ENCODE data around the gene CMC4.

Gene CMC4

DNA sequence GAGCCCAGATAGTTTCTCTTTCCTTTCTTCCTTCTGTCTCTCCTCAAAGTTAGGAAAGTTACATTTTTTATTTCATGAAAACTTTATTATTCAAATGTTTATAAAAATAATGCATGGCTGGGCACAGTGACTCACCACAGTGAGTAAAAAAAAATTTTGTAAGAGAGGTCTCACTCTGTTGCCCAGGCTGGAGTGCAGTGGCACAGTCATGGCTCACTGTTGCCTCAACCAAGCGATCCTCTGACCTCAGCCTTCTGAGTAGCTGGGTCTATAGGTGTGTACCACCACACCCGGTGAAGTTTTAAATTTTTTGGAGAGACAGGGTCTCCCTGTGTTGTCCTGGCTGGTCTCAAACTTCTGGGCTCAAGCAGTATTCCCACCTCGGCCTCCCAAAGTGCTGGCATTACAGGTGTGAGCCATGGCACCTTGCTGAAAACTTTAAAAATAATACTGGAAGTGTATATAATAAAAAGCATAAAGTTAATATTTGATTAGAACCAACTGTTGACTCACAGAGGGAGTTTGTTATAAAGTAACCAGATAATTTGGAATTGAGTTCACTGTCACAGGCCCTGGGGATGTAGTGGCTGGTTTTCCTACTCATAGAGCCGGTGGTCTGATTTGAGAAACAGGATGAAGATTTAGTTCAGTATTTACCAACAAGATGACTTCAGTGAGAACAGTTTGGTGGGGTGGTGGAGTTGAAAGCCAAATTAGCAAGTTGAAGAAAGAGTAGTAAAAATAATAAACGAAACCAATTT is 18.0 kb downstream of the CMC4 start:
- no peak for DNase-seq

DNA sequence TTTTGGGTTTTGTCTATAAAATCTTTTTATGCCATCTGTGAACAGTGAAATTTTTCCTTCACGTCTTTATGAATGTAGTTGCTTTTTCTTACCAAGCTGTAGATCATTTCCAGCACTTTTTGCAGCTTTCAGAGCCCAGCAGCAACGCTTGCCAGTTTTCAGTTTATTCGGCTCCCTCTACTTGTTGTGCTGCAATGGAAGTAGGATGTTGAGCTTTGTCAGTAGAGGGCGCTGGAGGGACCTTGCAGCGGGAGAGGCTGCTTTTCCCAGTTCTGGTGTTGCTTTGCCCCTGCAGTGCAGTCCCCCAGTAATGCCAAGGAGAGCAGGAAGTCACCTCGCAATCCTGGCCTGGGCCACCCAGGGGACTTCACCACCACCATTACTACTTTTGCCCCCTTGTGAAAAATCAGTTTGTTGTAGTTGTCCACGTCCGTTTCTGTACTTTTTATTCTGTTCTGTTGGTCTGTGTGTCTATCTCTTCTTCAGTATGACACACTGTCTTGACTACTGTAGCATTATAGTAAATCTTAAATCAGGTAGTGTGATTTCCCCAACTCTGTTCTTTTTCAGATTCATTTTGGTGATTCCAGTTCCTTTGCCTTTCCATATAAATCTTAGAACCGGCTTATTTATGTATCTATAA is 21.8 kb downstream of the CMC4 start:
- DNase-seq: no peak

DNA sequence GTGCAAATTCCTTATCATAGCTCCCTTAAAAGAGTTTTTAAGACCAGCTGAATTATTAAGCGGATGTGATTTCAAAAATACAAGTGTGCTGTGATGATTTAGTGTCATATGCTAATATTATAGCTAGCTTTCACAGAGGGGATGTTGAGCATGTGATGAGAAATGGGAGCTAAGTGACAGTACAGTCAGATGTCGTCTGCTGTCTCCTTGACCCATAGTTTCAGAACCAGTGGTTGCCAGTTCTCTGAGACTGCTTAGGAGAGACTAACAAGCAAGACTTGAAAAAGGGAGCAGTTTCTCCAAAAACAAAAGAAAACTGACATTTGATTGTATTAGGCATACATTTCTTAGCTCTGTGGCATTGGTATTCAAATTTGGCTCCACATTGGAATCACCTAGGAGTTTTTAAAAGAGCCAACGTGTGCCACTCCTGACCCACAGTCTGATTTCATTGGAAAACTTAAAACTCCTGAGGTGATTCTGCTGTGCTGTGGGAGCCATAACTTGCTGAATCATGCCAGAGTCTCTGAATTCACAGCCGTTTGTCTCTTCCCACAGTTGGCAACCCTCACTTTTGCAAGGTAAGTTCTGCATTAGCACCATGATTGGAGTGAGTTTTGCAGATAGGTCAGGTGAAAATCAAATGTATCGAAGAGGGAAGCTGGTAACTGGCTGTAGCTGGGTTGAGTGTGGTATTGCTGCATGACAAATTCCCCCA is 24.0 kb downstream of the CMC4 start:
- DNase-seq: no peak

DNA sequence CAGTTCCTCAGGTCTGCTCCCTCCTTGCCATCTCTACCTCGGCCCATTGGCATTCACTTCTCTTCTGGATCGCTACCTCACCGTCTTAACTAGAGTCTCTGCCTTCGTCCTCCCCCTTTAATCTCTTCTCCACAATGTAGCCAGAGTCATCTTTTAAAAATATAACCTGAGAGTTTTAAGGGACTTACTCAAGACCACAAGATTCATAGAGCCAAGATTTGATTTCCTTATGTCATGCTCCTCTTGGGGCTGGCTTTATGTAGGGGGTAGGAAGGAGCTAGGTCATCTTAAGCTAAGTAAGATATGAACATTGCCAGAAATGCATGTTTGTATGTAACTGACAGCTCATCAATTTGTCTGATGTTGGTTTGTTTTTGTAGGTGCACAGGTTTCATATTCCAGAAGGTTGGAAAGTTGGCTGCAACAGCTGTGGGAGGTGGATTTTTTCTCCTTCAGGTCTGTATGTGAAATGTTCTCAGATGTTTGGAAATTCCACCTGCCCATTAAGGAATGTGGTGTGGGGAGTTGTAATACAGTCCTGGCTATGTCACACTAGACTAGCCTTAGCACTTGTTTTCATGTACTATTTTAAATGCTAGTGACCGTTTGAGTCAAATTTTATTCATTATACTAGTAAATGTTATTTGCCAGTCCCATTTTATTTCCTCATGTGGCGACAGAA is 24.7 kb downstream of the CMC4 start:
- no peak for DNase-seq

DNA sequence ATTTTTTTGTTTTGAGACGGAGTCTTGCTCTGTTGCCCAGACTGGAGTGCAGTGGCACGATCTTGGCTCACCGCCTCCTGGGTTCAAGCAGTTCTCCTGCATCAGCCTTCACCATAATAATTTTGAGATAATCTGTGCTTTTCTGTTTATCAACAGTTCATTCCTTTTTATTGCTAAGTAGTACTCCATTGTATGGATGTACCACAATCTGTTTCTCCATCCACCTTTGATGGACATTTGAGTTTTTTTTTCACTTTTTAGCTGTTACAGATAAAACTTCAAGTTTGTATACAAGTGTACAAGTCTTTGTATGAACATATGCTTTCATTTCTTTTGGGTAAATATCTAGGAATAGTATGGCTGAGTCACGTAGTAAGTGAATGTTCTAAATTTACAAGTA is 35.2 kb downstream of the CMC4 start:
- no peak for DNase-seq

DNA sequence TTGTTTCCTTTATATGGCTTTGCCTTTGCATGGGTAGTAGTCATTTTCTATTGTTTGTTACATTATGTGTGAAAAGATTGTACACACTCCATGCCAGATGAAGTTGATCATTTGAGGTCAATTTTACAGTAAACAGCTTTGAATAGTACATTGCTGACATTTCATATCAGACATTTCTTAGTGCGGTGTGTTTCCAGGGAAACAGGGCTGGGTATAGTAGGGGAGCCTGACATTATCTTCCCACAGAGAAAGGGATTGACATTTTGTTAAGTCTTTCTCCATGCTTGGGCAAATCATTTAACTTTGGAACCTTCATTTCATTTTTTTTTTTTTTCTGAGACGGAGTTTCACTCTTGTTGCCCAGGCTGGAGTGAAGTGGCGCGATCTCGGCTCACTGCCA is 39.3 kb downstream of the CMC4 start:
- DNase-seq: no peak

DNA sequence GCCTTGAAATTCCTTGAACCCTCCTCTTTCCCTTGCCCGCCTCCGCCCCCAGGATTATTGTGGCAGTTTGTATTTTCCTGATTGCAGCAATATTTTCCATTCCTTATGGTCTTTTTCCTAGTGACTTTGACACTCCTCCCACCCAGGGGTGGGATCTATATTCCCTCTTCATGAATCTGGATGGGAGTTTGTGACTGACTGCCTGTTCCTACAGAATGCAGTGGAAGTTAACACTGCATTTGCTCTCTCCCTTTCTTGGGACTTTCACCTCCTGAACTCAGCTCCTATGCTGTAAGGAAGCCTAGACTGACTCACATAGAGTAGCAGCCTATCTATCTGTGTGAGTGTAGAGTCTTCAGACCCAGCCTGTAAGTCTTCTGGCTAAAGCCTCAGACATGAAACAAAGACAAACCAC is 42.1 kb downstream of the CMC4 start:
- DNase-seq: no peak

DNA sequence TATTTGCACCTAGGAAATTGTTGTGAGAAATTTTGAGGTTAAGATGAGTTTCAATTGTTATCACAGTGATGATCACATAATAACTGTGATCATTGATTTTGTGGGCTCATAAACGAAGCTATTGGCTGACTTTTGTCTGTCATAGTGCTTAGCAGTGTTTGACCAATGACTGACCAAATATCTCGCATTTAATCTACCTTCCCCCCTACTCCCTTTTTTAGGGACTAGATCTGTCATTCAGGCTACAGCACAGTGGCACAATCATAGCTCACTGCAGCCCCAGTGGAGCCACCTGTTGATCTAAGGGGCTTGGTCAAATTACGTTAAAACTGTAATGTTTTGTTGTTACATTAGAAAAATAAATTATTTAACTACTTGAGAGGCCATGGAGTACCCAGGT is 42.8 kb downstream of the CMC4 start:
- no peak for DNase-seq

DNA sequence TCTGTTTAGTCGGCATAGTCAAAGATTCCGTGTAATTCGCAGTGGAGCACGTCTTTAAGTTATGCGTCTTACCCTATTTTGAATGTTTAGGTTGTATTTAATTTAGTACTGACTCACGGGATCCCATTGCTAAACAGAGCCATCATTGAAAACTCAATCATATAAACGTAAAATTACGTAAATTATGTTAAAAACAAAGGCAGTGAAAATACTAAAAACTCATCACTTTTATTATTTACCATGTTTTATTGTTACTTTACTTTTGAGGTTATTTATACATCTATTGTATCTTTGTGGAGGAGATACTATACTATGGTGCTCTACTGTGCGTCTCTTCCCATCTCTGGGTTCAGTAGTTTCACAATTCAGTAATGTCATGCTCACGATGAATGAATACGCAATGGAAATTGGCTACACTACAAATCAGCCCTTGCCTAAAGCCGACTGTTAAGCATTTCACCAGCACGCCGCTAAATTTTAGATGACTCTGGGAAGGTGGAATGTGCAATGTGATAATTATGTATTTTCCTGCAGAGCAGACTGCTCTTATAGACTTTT is 43.3 kb downstream of the CMC4 start:
- DNase-seq: no peak

DNA sequence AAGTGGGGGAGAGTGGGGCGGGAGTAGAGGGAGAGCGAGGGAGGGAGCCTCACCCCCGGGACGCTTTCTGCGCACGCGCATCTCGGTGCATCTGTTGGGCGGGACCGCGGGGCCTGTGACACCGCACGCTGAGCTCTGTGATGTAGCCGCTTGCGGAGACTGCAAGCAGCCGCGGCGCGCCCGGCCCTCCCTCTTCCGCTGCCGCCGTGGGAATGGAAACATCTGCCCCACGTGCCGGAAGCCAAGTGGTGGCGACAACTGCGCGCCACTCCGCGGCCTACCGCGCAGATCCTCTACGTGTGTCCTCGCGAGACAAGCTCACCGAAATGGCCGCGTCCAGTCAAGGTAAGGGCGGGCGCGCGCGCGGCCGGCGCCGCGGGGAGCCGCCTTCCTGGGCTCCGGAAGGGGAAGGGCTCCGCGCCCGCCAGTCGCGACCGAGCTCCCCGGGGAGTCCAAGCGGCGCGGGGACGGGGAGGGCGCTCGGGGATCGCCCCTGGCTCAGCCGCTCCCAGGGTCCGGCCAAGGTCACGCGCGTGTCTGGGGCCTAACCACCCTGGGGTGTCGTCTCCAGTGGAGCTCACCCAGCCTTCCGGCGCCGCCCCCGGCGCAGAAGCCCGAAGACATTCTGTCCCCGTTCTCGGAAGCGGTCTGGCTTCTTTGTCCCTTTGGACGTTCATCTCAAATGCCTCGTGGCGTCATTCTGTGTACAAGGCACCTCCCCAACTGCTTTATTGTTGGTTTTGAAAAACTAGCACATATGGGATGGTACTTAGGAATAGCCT is 44.0 kb downstream of the CMC4 start, which contains the start of gene FUNDC2:
FUNDC2 (plus strand) TSS at position 118 of the 782 bp plus-strand sequence; CDS start at position 213, 95 bp downstream.
- peak; percentile 42 for DNase-seq

DNA sequence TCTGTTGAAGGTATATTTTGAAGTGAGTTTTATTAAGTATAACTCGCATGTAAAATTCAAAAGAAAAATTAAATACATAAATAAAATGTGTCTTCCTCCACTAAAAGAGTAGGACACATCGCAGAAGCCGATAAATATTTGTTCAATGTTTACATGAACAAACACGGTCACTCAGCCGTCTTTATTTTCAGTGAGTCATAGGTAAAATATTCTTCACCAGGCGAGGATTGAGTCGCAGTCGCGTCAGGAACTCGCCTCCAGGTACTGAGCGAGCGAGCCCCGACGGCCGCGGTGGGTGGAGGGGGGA is 44.6 kb downstream of the CMC4 start:
- DNase-seq: no peak

DNA sequence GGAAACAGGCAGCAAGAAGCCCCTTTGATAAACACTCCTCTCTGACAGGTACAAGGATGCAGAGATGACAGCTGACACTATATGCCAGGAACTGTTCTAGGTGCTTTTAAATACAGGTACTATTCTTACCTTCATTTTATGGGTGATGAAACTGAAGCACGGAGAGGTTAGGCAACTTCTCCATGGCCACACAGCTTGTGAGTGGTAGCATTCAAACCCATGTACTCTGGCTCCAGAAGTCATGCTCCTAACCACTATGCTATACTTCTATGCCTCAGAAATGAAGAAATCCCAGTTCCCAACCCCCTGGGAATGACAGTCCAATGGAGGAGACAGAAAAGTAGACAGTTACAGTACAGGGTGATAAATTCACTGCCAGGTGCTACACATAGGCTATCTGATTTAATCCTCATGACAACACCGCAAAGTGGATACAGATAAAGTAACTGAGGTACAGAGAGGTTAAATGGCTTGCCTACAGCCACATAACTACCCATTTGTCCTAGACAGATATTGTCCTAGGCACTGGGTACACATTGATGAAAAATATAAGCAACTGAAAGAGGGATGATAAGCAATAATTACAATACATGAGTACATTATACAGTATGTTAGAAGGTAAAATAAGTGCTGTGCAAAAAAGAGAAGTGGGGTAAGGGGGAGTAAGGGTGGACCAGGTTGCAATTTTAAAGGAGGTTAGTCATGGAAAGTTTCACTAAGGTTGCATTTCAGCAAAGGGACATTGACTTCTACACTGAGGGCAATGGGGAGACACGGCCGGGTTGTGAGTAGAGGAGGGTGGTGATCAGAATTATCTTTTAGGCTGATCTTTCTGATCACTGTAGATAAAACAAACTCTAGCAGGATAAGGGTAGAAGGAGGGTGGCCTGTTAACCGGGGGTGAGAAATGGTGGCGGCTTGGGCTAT is 46.8 kb downstream of the CMC4 start:
- DNase-seq: no peak

DNA sequence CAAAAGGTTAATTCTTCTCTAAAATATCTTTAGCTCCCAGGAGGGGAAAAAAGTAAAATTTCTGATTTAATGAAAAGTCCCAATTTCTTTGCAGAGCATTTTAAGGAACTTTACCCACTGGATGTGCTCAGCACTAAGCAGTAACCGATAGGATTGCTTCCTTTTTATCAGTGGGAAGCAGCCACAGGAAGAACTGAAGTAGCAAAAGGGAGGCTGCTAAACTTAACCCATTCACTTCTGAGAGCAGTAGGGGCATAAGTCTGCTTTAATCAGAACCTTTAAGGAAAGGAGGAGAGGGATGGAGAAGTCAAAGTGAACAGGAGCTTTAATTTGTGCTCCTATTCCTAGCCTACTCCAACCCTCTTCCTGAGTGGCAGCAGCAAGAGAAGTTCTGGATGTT is 48.4 kb downstream of the CMC4 start, which contains the start of gene F8:
F8 (minus strand) TSS at position 139 of the 400 bp plus-strand sequence. CDS start 171 bp downstream, outside the sequence.
- no peak for DNase-seq

DNA sequence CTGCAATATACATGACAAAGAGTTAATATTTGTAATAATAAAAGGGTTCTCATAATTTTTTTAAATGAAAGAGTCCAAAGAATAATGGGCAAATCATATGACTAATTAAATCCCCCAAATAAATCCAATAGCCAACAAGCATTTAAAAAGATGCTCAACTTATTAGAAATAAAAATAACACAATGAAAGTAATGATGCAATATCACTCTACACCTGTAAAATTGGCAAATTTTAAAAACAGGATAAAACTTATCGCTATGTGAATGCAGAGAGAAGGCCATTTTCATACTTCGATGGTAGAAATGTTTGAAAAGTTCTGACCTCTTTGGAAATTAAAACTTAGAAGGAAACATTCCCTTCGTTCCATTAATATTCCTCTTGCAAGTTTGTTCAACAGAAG is 50.3 kb downstream of the CMC4 start:
- DNase-seq: no peak

Data from cortex of kidney (tissue), 1 donor.